HuH-7 (cell line): ENCODE data around the gene C19orf53.

Experiments
- DNase-seq: peaks from one replicate; pipeline ENCODE4 v3.0.0; 2011; ENCODE audit warnings: low spot score

The C19orf53 gene

GRCh38 chr19:13796301-13797057 lies 22.2 kb downstream of the C19orf53 start:
- no peak for DNase-seq

- DNase-seq = no peak
These were observed 22.8 kb downstream of the C19orf53 start for GRCh38 chr19:13797058-13797440.

GRCh38 chr19:13797870-13798269 lies 23.6 kb downstream of the C19orf53 start:
- DNase-seq = no peak

GRCh38 chr19:13799669-13800068 lies 25.4 kb downstream of the C19orf53 start:
- no peak for DNase-seq

- no peak for DNase-seq
These were observed 28.8 kb downstream of the C19orf53 start for GRCh38 chr19:13803038-13803437.

- no peak for DNase-seq
These were observed 30.8 kb downstream of the C19orf53 start for GRCh38 chr19:13804830-13805683.

GRCh38 chr19:13806728-13807127 lies 32.5 kb downstream of the C19orf53 start:
- no peak for DNase-seq

GRCh38 chr19:13807421-13808021 lies 33.3 kb downstream of the C19orf53 start:
- DNase-seq = no peak

GRCh38 chr19:13808856-13809255 lies 34.6 kb downstream of the C19orf53 start:
- DNase-seq = no peak

GRCh38 chr19:13812544-13812943 lies 38.3 kb downstream of the C19orf53 start:
- no peak for DNase-seq

GRCh38 chr19:13813147-13813546 lies 38.9 kb downstream of the C19orf53 start:
- no peak for DNase-seq

GRCh38 chr19:13814550-13814949 lies 40.3 kb downstream of the C19orf53 start:
- DNase-seq = no peak

- DNase-seq = no peak
These were observed 42.9 kb downstream of the C19orf53 start for GRCh38 chr19:13817018-13817614.

GRCh38 chr19:13817615-13818371 lies 43.5 kb downstream of the C19orf53 start:
- DNase-seq = no peak

GRCh38 chr19:13819238-13819637 lies 45.0 kb downstream of the C19orf53 start:
- DNase-seq = no peak

- no peak for DNase-seq
These were observed 47.0 kb downstream of the C19orf53 start for GRCh38 chr19:13821292-13821691.

- no peak for DNase-seq
These were observed 49.0 kb downstream of the C19orf53 start for GRCh38 chr19:13823256-13823655.

GRCh38 chr19:13823901-13824300 lies 49.6 kb downstream of the C19orf53 start:
- DNase-seq = no peak

- no peak for DNase-seq
These were observed 50.4 kb downstream of the C19orf53 start for GRCh38 chr19:13824703-13825102.

GRCh38 chr19:13825489-13826441 lies 51.5 kb downstream of the C19orf53 start:
- no peak for DNase-seq
